ENCODE measurements around the gene SORBS1.
A peak's percentile ranks its signal among the peaks of the same experiment; 100 is the strongest.

The SORBS1 gene

DNA sequence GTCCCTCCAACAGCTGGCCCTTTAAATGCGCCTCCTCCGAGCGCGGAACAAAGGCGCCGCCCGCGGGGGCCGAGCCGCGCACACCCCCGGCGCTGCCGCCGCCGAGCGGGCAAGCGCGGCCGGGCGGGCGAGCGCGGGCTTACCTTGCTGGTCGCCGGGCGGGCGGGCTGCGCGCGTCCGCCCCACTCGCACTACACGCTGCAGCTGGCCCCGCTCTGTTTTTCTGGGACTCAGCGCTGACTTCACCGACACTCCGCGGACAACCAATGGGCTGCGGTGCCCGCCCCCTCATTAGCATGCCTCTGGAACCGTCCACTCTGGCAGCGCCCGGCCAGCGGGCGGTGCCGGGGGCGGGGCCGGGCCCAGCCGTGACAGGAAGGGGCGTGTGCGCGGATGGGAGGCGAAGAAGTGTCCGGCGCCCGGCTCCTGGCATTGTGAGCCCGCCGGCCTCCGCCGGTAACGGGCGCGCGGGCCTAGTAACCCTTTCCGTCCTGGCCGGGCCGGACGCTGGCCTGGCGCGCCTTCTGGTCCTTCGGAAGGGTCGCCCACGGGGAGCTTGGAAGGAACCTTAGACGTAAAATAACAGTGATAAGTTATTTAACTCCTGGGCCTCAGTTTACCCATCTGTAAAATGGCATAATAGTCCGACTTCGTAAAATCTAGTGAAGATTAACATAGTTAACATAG is at the start of gene SORBS1:
SORBS1 (minus strand) TSS at position 195 of the 687 bp plus-strand sequence. CDS start 120,236 bp downstream, outside the sequence.
- TF ChIP-seq, protein P1, sequence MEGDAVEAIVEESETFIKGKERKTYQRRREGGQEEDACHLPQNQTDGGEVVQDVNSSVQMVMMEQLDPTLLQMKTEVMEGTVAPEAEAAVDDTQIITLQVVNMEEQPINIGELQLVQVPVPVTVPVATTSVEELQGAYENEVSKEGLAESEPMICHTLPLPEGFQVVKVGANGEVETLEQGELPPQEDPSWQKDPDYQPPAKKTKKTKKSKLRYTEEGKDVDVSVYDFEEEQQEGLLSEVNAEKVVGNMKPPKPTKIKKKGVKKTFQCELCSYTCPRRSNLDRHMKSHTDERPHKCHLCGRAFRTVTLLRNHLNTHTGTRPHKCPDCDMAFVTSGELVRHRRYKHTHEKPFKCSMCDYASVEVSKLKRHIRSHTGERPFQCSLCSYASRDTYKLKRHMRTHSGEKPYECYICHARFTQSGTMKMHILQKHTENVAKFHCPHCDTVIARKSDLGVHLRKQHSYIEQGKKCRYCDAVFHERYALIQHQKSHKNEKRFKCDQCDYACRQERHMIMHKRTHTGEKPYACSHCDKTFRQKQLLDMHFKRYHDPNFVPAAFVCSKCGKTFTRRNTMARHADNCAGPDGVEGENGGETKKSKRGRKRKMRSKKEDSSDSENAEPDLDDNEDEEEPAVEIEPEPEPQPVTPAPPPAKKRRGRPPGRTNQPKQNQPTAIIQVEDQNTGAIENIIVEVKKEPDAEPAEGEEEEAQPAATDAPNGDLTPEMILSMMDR (IDR thresholded peaks at IDR 0.05; ENCODE audit: low read depth, low read length, missing control alignments) = no peak
- in situ Hi-C loops (cut with HindIII; ENCODE audit: low sequenced_read_pairs) = no loop called here
- peak; percentile 87 for DNase-seq (ENCODE audit: low read depth)
- peak within 1 kb of the TSS; percentile 84 for H3K4me3 ChIP-seq (ENCODE audit: low read depth, low read length)

DNA sequence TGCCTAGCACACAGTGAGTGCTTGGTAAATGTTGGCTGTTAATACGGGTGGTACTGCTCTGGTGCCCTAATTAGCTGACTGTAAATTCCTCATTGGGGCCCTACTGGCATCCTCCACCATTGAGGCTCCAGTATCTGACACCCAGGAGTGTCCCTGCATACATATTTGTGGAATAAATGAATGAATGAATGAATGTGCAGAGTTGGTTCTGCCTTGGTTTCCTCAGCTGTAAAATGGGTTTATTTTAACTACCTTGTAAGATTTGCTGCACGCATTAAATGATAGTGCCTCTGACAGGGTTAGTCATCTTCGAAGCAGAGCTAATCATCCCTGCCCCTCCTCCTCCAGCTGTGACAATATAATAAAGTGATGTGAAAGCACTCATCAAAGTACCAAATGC is 49.6 kb upstream of the SORBS1 start:
- no peak for DNase-seq (ENCODE audit: low read depth)
- in situ Hi-C loops (cut with HindIII; ENCODE audit: low sequenced_read_pairs) = no loop called here
- H3K4me3 ChIP-seq (ENCODE audit: low read depth, low read length) = no peak overlapping the region
- TF ChIP-seq, protein P1 (IDR thresholded peaks at IDR 0.05; ENCODE audit: low read depth, low read length, missing control alignments) = no peak

DNA sequence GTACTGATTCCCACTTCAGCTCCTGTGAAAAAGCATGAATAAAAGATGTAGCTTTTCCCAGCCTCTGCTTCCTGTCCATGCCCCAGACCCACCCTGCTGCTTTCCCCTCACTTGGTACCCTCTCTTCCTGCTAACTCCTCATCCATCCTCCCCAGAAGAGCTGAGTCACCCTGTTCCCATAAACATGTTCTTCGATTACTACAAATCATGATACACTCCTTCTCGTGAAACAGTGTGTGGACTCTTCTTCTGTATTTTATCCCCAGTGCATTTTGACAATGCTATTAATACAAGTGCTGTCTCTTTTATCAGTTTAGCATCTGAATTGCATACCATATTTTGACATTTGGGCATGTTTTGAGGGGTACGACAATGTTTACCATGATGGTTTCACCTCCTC is 45.8 kb upstream of the SORBS1 start:
- DNase-seq (ENCODE audit: low read depth) = no peak
- H3K4me3 ChIP-seq (ENCODE audit: low read depth, low read length) = no peak overlapping the region
- TF ChIP-seq, protein P1 (IDR thresholded peaks at IDR 0.05; ENCODE audit: low read depth, low read length, missing control alignments) = no peak
- in situ Hi-C loops (cut with HindIII; ENCODE audit: low sequenced_read_pairs) = no loop called here

DNA sequence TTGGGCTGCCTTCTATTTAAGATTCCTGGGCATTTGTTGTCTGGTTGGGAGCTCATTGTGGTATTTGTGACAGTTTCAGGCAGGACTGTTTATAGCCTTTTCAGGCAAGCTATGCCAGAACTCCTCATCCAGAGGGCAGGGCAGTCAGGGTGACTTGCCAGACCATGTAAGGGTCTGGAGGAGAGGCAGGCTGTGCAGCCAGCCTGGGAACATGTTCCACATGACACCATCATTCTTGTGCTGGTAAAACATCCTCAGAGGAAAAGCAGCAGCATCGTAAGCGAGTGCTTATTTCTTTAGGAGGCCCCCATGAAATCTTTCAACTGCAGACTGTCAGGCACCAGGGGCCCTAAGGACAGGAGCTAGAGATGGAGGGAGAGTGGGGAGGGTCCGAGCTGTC is 44.0 kb upstream of the SORBS1 start:
- no peak for DNase-seq (ENCODE audit: low read depth)
- TF ChIP-seq, protein P1 (IDR thresholded peaks at IDR 0.05; ENCODE audit: low read depth, low read length, missing control alignments) = no peak
- in situ Hi-C loops (cut with HindIII; ENCODE audit: low sequenced_read_pairs) = no loop called here
- H3K4me3 ChIP-seq (ENCODE audit: low read depth, low read length) = no peak overlapping the region

DNA sequence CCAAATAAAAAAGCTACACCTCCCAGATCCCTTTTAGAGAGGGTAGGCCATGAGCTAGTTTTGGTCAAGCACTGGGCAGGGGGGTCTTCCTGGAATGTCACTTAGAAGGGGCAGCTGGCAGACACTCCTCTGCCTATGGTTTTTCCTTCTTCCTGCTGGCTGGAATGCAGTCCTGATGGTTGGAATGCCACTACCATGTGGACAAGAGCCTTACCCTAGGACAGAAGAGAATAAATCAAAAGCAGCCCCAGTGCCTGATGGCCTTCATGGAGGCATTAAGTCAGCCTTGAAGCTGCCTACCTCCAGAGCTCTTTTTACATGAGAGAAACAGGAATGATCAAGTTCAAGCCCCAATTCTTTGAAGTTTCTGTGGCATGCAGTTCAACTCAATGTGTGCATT is 43.5 kb upstream of the SORBS1 start:
- DNase-seq (ENCODE audit: low read depth) = no peak
- no peak overlapping the region for H3K4me3 ChIP-seq (ENCODE audit: low read depth, low read length)
- TF ChIP-seq, protein P1 (IDR thresholded peaks at IDR 0.05; ENCODE audit: low read depth, low read length, missing control alignments) = no peak
- in situ Hi-C loops (cut with HindIII; ENCODE audit: low sequenced_read_pairs) = no loop called here

DNA sequence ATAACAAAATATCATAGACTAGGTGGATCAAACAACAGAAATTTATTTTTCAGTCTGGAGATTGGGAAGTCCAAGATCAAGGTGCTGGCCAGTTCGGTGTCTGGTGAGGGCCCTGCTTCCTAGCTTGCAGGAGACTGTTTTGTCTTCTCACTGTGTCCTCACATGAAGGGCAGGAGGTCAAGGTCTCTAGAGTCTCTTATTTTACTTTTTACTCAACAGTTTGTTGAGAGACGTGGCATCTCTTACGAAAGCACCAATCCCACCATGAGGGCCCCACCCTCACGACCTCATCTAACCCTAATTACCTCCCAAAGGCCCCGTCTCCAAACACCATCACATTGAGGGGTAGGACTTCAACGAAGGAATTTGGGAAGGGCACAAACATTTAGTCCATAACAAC is 41.2 kb upstream of the SORBS1 start:
- DNase-seq (ENCODE audit: low read depth) = no peak
- no peak overlapping the region for H3K4me3 ChIP-seq (ENCODE audit: low read depth, low read length)
- TF ChIP-seq, protein P1 (IDR thresholded peaks at IDR 0.05; ENCODE audit: low read depth, low read length, missing control alignments) = no peak
- in situ Hi-C loops (cut with HindIII; ENCODE audit: low sequenced_read_pairs) = no loop called here

Data from astrocyte of the cerebellum (primary cell).